Measurements from ENCODE around the gene KCTD20. TPM values are rescaled to one million over a fixed set of nuclear protein-coding genes. Genes with fewer than 3 reads are reported as not detected.

The KCTD20 gene
- total RNA-seq, 1 experiment from 2014 or later = 23.7 TPM

DNA sequence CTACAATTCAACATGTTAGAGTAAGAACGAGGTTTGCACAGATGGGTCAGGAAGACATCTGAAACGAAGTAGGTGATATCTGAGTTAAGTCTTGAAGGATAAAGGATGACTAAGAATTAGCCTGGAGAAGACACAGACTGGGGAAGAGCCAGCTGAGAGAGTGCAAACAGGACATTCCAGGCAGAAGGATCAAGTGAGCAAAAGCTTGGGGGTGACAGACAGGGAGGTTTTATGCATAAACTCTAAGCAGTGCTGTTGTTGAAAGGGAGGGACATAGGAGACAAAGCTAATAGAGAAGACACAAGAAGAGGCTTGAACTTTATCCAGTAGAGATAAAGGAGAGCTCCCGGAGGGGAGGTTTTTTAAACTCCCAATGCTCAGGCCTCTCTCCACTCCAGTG, 40.3 kb upstream of the KCTD20 start:
- H3K4me3 ChIP-seq (replicated peaks in 1 of 2; ENCODE audit: low read depth in 1 of 2, low read length in 2 of 2) = no peak overlapping the region
- RAD21 ChIA-PET (ENCODE audit: low non-redundant PET in 1 of 2, low total read pairs in 2 of 2, uncharacterized antibody in 2 of 2, unreplicated experiment in 2 of 2) = no interaction called here
- H3K27ac ChIP-seq (ENCODE audit: low read depth, low read length) = no peak overlapping the region
- no peaks in the 10 kb centered on the region for H3K36me3 ChIP-seq (ENCODE audit: control insufficient read depth in 1 of 2, insufficient read depth in 2 of 2, low read length in 2 of 2)
- intact Hi-C loops (cut with micrococcal nuclease) = no loop called here
- no peaks in the 10 kb centered on the region for H3K9me2 ChIP-seq (ENCODE audit: insufficient read depth)
- DNase-seq (ENCODE audit: low read depth, low spot score) (no peak), ATAC-seq (no peak)
- no peaks in the 10 kb centered on the region for H3K27me3 ChIP-seq (ENCODE audit: insufficient read depth, low read length)
- no peaks in the 10 kb centered on the region for H4K20me1 ChIP-seq (ENCODE audit: insufficient read depth)
- H3K9ac ChIP-seq (ENCODE audit: low read length) = no peak overlapping the region
- peaks cover 0 to 4% of the 10 kb centered on the region in 2 experiments; a peak in 1 of 4 replicates for H3K9me3 ChIP-seq (ENCODE audit: control insufficient read depth in 1 of 2, insufficient read depth in 1 of 2, low read depth in 1 of 2, low read length in 2 of 2)
- no peak overlapping the region for H2AFZ ChIP-seq (ENCODE audit: low read depth, low read length, poor library complexity, severe bottlenecking)
- TF ChIP-seq, protein P1, sequence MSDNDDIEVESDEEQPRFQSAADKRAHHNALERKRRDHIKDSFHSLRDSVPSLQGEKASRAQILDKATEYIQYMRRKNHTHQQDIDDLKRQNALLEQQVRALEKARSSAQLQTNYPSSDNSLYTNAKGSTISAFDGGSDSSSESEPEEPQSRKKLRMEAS (IDR thresholded peaks at IDR 0.05) = no peak
- TF ChIP-seq, protein P2, sequence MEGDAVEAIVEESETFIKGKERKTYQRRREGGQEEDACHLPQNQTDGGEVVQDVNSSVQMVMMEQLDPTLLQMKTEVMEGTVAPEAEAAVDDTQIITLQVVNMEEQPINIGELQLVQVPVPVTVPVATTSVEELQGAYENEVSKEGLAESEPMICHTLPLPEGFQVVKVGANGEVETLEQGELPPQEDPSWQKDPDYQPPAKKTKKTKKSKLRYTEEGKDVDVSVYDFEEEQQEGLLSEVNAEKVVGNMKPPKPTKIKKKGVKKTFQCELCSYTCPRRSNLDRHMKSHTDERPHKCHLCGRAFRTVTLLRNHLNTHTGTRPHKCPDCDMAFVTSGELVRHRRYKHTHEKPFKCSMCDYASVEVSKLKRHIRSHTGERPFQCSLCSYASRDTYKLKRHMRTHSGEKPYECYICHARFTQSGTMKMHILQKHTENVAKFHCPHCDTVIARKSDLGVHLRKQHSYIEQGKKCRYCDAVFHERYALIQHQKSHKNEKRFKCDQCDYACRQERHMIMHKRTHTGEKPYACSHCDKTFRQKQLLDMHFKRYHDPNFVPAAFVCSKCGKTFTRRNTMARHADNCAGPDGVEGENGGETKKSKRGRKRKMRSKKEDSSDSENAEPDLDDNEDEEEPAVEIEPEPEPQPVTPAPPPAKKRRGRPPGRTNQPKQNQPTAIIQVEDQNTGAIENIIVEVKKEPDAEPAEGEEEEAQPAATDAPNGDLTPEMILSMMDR (IDR thresholded peaks at IDR 0.05 in 2 of 3, conservative IDR thresholded peaks at IDR 0.05 in 1 of 3; ENCODE audit: borderline replicate concordance in 1 of 3, insufficient read depth in 1 of 3, low read depth in 2 of 3, low read length in 2 of 3) = no peak
- TF ChIP-seq TCF7L2 (IDR thresholded peaks at IDR 0.05; ENCODE audit: borderline replicate concordance, extremely low read depth, insufficient read depth, insufficient read length) (no peak), SP1 (IDR thresholded peaks at IDR 0.05; ENCODE audit: low read depth) (no peak), ZNF274 (IDR thresholded peaks at IDR 0.05; ENCODE audit: low read depth, low read length) (no peak), ELF1 (IDR thresholded peaks at IDR 0.05; ENCODE audit: borderline replicate concordance, low read depth) (no peak), CBX3 (IDR thresholded peaks at IDR 0.05; ENCODE audit: low read depth) (no peak), EZH2 (IDR thresholded peaks at IDR 0.05) (no peak), EGR1 (IDR thresholded peaks at IDR 0.05; ENCODE audit: low read depth) (no peak), POLR2AphosphoS5 (IDR thresholded peaks at IDR 0.05; ENCODE audit: low read depth, low read length) (no peak), CEBPB (IDR thresholded peaks at IDR 0.05; ENCODE audit: low read depth) (no peak), YY1 (IDR thresholded peaks at IDR 0.05; ENCODE audit: extremely low read depth, insufficient replicate concordance, low read depth, low read length) (no peak), RAD21 (IDR thresholded peaks at IDR 0.05; ENCODE audit: low read depth) (no peak)
- TF ChIP-seq, protein P3, sequence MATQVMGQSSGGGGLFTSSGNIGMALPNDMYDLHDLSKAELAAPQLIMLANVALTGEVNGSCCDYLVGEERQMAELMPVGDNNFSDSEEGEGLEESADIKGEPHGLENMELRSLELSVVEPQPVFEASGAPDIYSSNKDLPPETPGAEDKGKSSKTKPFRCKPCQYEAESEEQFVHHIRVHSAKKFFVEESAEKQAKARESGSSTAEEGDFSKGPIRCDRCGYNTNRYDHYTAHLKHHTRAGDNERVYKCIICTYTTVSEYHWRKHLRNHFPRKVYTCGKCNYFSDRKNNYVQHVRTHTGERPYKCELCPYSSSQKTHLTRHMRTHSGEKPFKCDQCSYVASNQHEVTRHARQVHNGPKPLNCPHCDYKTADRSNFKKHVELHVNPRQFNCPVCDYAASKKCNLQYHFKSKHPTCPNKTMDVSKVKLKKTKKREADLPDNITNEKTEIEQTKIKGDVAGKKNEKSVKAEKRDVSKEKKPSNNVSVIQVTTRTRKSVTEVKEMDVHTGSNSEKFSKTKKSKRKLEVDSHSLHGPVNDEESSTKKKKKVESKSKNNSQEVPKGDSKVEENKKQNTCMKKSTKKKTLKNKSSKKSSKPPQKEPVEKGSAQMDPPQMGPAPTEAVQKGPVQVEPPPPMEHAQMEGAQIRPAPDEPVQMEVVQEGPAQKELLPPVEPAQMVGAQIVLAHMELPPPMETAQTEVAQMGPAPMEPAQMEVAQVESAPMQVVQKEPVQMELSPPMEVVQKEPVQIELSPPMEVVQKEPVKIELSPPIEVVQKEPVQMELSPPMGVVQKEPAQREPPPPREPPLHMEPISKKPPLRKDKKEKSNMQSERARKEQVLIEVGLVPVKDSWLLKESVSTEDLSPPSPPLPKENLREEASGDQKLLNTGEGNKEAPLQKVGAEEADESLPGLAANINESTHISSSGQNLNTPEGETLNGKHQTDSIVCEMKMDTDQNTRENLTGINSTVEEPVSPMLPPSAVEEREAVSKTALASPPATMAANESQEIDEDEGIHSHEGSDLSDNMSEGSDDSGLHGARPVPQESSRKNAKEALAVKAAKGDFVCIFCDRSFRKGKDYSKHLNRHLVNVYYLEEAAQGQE (IDR thresholded peaks at IDR 0.05; ENCODE audit: low read depth) = no peak
- TF ChIP-seq, protein P4, sequence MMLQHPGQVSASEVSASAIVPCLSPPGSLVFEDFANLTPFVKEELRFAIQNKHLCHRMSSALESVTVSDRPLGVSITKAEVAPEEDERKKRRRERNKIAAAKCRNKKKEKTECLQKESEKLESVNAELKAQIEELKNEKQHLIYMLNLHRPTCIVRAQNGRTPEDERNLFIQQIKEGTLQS (IDR thresholded peaks at IDR 0.05) = no peak
- TF ChIP-seq, protein P5, sequence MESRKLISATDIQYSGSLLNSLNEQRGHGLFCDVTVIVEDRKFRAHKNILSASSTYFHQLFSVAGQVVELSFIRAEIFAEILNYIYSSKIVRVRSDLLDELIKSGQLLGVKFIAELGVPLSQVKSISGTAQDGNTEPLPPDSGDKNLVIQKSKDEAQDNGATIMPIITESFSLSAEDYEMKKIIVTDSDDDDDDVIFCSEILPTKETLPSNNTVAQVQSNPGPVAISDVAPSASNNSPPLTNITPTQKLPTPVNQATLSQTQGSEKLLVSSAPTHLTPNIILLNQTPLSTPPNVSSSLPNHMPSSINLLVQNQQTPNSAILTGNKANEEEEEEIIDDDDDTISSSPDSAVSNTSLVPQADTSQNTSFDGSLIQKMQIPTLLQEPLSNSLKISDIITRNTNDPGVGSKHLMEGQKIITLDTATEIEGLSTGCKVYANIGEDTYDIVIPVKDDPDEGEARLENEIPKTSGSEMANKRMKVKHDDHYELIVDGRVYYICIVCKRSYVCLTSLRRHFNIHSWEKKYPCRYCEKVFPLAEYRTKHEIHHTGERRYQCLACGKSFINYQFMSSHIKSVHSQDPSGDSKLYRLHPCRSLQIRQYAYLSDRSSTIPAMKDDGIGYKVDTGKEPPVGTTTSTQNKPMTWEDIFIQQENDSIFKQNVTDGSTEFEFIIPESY (IDR thresholded peaks at IDR 0.05; ENCODE audit: extremely low read depth, insufficient replicate concordance, low read length) = no peak
- no peak overlapping the region for H3K4me2 ChIP-seq (ENCODE audit: low read length)
- H3K79me2 ChIP-seq (ENCODE audit: insufficient read depth, low read length) = no peaks in the 10 kb centered on the region
- no peaks in the 10 kb centered on the region for H3K4me1 ChIP-seq (ENCODE audit: control insufficient read depth in 1 of 2, insufficient read depth in 2 of 2, low read length in 2 of 2)
- no TSS peak for BruUV-seq (replicated peaks)
- CTCF ChIA-PET = no interaction called here
- POLR2A ChIA-PET = interaction anchor here (1.3 kb wide), 1 partner anchor 9 kb away, joined by 4 read pairs; no protein-coding TSS in a partner anchor

Measured in HCT116 (cell line).